K562 (cell line): ENCODE data around the gene CERS4. TPM values are rescaled to one million over a fixed set of nuclear protein-coding genes. Genes with fewer than 3 reads are reported as not detected.

Experiments used
- ATAC-seq: fragments of 200-7000 bp; cut with Tn5 transposase; 3 replicates; pipeline ENCODE4 v1.9.1; 2020; ENCODE audit warnings: moderate library complexity
- BruUV-seq: library from RNA; stranded (reverse); fragments of 400-500 nt; replicated peaks from 2 replicates; lab custom pipeline; 2021; lab: Mats Ljungman, UMichigan
- CTCF ChIA-PET: fragments of 300-600 bp; formaldehyde crosslinking; extraction: SDS; loops from one replicate; lab custom pipeline; 2021; ENCODE audit warnings: low intra/inter-chr PET ratio; lab: Yijun Ruan, JAX
- POLR2A ChIA-PET: fragments of 300-600, 350-650 bp; sonication (Branson Sonifier 250); formaldehyde crosslinking; extraction: SDS; loops from one replicate; lab custom pipeline; 2021; ENCODE audit warnings: antibody characterized with exemption, inconsistent platforms; lab: Yijun Ruan, JAX
- DNase-seq, 4 experiments: peaks; one replicate each; pipeline versions ENCODE4 v3.0.0 to v3.0.0-alpha.2; 2011 to 2018; ENCODE audit warnings: low spot score in 3 of 4, mixed read lengths in 3 of 4; ENCODE audit errors: extremely low read depth in 1 of 4
- FAIRE-seq: peaks from 2 replicates; lab custom pipeline; 2011; peaks lifted over from hg19 to GRCh38; lab: Jason Lieb, UNC
- H2AFZ ChIP-seq: 2 replicates; pipeline ENCODE4 v1.6.0; 2011; ENCODE audit warnings: low read depth, low read length, control low read depth, inconsistent platforms
- H3K27ac ChIP-seq: fragments of 200-600 bp; 3 replicates; pipeline ENCODE4 v1.8.0; 2011; ENCODE audit warnings: low read depth, mild to moderate bottlenecking, control low read depth, inconsistent platforms, low read length, moderate library complexity, mixed read lengths; ENCODE audit errors: extremely low read depth
- H3K27me3 ChIP-seq, 2 experiments: fragments of 300-600 bp in 1 of 2; 2 replicates in 1 of 2; 3 replicates in 1 of 2; pipeline versions ENCODE4 v1.6.0 to v1.8.0; 2011; ENCODE audit warnings: inconsistent platforms in 2 of 2, low read length in 2 of 2, mild to moderate bottlenecking in 1 of 2, mixed read lengths in 1 of 2, moderate library complexity in 1 of 2; ENCODE audit not compliant: control insufficient read depth in 2 of 2, insufficient read depth in 2 of 2
- H3K36me3 ChIP-seq: fragments of 300-600 bp; 3 replicates; pipeline ENCODE4 v1.8.0; 2011; ENCODE audit warnings: mild to moderate bottlenecking, low read length, inconsistent platforms; ENCODE audit not compliant: control insufficient read depth, insufficient read depth
- H3K4me1 ChIP-seq, 2 experiments: fragments of 200-600 bp in 1 of 2; replicated peaks in 1 of 2; 2 replicates in 1 of 2; 3 replicates in 1 of 2; pipeline versions ENCODE4 v1.5.1 to v1.8.0; 2011; ENCODE audit warnings: inconsistent platforms in 2 of 2, low read length in 2 of 2, mild to moderate bottlenecking in 1 of 2, mixed read lengths in 1 of 2, moderate library complexity in 1 of 2; ENCODE audit not compliant: control insufficient read depth in 2 of 2, insufficient read depth in 2 of 2
- H3K4me2 ChIP-seq: 2 replicates; pipeline ENCODE4 v1.6.1; 2011; ENCODE audit warnings: low read length, control low read depth, inconsistent platforms, mixed read lengths; ENCODE audit not compliant: insufficient read depth
- H3K4me3 ChIP-seq: fragments of 200-600 bp; sonication (generic), shearing (Covaris generic); 2 replicates; pipeline ENCODE4 v1.5.1; 2016; ENCODE audit warnings: control low read depth, inconsistent platforms
- H3K79me2 ChIP-seq: fragments of 200-600 bp; 3 replicates; pipeline ENCODE4 v1.8.0; 2011; ENCODE audit warnings: low read length, inconsistent platforms; ENCODE audit not compliant: control insufficient read depth, insufficient read depth
- H3K9ac ChIP-seq, 2 experiments: 2 replicates each; pipeline versions ENCODE4 v1.6.0 to v1.6.1; 2011; ENCODE audit warnings: low read depth in 2 of 2, low read length in 2 of 2, control low read depth in 1 of 2, inconsistent platforms in 1 of 2, mild to moderate bottlenecking in 1 of 2, mixed read lengths in 1 of 2; ENCODE audit not compliant: insufficient read depth in 1 of 2
- H3K9me1 ChIP-seq: one replicate; pipeline ENCODE4 v1.6.0; 2011; ENCODE audit warnings: inconsistent platforms, mild to moderate bottlenecking, low read length, moderate library complexity; ENCODE audit not compliant: control insufficient read depth, insufficient read depth
- H3K9me3 ChIP-seq: replicated peaks from 2 replicates; pipeline ENCODE4 v1.5.1; 2011; ENCODE audit warnings: low read depth, low read length, inconsistent platforms; ENCODE audit not compliant: control insufficient read depth, insufficient read depth
- H4K20me1 ChIP-seq: replicated peaks from 2 replicates; pipeline ENCODE4 v1.6.1; 2011; ENCODE audit warnings: low read length, inconsistent platforms, mixed read lengths; ENCODE audit not compliant: control insufficient read depth, insufficient read depth
- JUND ChIP-seq, 2 experiments: IDR thresholded peaks; 2 replicates in 1 of 2; 3 replicates in 1 of 2; pipeline ENCODE4 v1.6.1; 2011; ENCODE audit warnings: borderline replicate concordance in 2 of 2, low read depth in 2 of 2, low read length in 2 of 2, improper control_type of control experiment in 1 of 2, missing biosample characterization in 1 of 2, missing genetic modification characterization in 1 of 2, missing genetic modification reagents in 1 of 2
- KLF13 ChIP-seq: fragments of 450-650 bp; IDR thresholded peaks from 2 replicates; pipeline ENCODE4 v1.6.1; 2016; ENCODE audit warnings: missing genetic modification characterization, low read depth, mild to moderate bottlenecking, missing compliant biosample characterization, moderate library complexity, borderline replicate concordance
- MAZ ChIP-seq, 2 experiments: fragments of 450-650 bp in 1 of 2; sonication (generic) in 1 of 2; formaldehyde crosslinking; IDR thresholded peaks in 1 of 2; conservative IDR thresholded peaks in 1 of 2; 2 replicates each; pipeline versions ENCODE4 v1.4.0 to v1.5.0; 2020; ENCODE audit warnings: mild to moderate bottlenecking in 1 of 2, missing genetic modification reagents in 1 of 2
- NFATC3 ChIP-seq: fragments of 450-650 bp; IDR thresholded peaks from 2 replicates; pipeline ENCODE4 v1.6.1; 2017; ENCODE audit warnings: mild to moderate bottlenecking
- PHB ChIP-seq: fragments of 250-450 bp; sonication (Bioruptor Pico); IDR thresholded peaks from 2 replicates; pipeline ENCODE4 v1.5.0; 2021
- RCOR1 ChIP-seq, 2 experiments: IDR thresholded peaks; 2 replicates each; pipeline ENCODE4 v1.6.1; 2012; ENCODE audit warnings: low read depth in 2 of 2, low read length in 2 of 2, borderline replicate concordance in 1 of 2, improper control_type of control experiment in 1 of 2
- ZNF551 ChIP-seq: fragments of 250-450 bp; sonication (Bioruptor Pico); IDR thresholded peaks from 2 replicates; pipeline ENCODE4 v1.5.0; 2021; ENCODE audit warnings: mild to moderate bottlenecking, moderate library complexity
- ZNF586 ChIP-seq: fragments of 450-650 bp; formaldehyde crosslinking; conservative IDR thresholded peaks from 2 replicates; pipeline ENCODE4 v1.4.0; 2020; ENCODE audit warnings: mild to moderate bottlenecking, moderate library complexity
- WGBS: fragments of 100-300 bp; shearing (Covaris generic); methylation state at CpG from one replicate; pipeline ENCODE4 v1.1.6; 2016; ENCODE audit warnings: low coverage, mixed read lengths; ENCODE audit not compliant: insufficient coverage; ENCODE audit errors: missing lambda C conversion rate; 5-methylcytosine and 5-hydroxymethylcytosine counted together
- in situ Hi-C: fragments of 300-500 bp; cut with MboI; formaldehyde crosslinking; loops from 4 replicates; pipeline ENCODE4 v1.15.0; 2018; ENCODE audit warnings: inconsistent platforms, mixed read lengths
- intact Hi-C: fragments of 100-400 bp; cut with micrococcal nuclease; formaldehyde crosslinking; loops from 2 replicates; pipeline ENCODE4 v1.14.2; 2022
- polyA plus RNA-seq, 8 experiments: library from polyadenylated mRNA; depleted of rRNA in 4 of 8; stranded (reverse) in 5 of 8; unstranded in 3 of 8; fragments of >200 nt; fragmentation: Nextera tagmentation in 2 of 8; fragmentation: Illumina TruSeq in 1 of 8; extraction: Ambion mirVana in 2 of 8; extraction: Trizol in 1 of 8; gene quantifications; 2 replicates each; pipeline versions ENCODE4 v1.2.1 to v1.2.3, GENCODE V29; 2011 to 2014; ENCODE audit warnings: inconsistent platforms in 1 of 8, missing spikeins in 1 of 8
- total RNA-seq, 7 experiments: library from RNA; depleted of rRNA in 6 of 7; stranded (reverse); fragments of >200 nt in 6 of 7; fragmentation: Illumina TruSeq in 2 of 7; extraction: Trizol in 2 of 7; gene quantifications; 2 replicates each; pipeline versions ENCODE4 v1.2.1 to v1.2.3, GENCODE V29; 2011 to 2021; ENCODE audit warnings: low replicate concordance in 1 of 7
- TF ChIP-seq, protein P1 (sequence below): fragments of 450-650 bp; formaldehyde crosslinking; conservative IDR thresholded peaks from 2 replicates; pipeline ENCODE4 v1.4.0; 2022; ENCODE audit warnings: mild to moderate bottlenecking, missing genetic modification characterization
- TF ChIP-seq, protein P2 (sequence below): fragments of 450-650 bp; IDR thresholded peaks from 2 replicates; pipeline ENCODE4 v1.6.1; 2016; ENCODE audit warnings: low read depth
- TF ChIP-seq, protein P3 (sequence below): sonication (generic); formaldehyde crosslinking; IDR thresholded peaks from 2 replicates; pipeline ENCODE4 v1.8.0; 2022; ENCODE audit warnings: missing genetic modification reagents, mild to moderate bottlenecking, moderate library complexity, borderline replicate concordance

CERS4 gene
- total and polyA plus RNA-seq, 9 of the 15 experiments (the other 6 are each of a cell fraction or from before 2014, with no cell fraction given) = 0.14 to 4.4 (median 2.9) TPM; not detected in 1

DNA sequence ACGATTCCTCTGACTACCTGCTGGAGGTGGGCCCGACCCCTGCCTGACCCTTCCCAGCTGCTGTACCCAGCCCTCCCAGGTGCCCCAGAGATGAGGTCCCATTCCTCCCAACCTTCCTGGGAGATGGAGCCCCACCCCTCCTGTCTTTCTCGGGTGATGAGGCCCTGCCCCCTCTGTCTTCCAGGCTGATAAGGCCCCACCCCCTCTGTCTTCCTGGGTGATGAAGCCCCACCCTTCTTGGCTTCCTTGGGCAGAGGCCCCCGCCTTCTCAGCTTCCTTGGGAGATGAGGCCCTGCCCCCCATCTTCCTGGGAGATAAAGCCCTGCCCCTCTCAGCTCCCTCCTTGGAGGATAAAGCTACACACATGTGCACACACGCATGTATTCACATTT lies 47.9 kb downstream of the CERS4 start:
- WGBS = 14% methylated on average over 5 of the region's 5 CpGs
- TF ChIP-seq ZNF586 (CRISPR knock-in tag) (no peak), RCOR1 (IDR thresholded peaks at IDR 0.05; ENCODE audit: borderline replicate concordance in 1 of 2, low read depth in 2 of 2, low read length in 2 of 2) (peak in 1 of 2 experiments; percentile 32; a peak in 1 of 4 replicates), KLF13 (tag) (no peak), JUND (IDR thresholded peaks at IDR 0.05; ENCODE audit: borderline replicate concordance, low read depth, low read length) (0 out of 2 replicates have a peak, but pooled peaks have one; percentile 22), JUND (tag; IDR thresholded peaks at IDR 0.05; ENCODE audit: borderline replicate concordance, low read depth, low read length) (no peak), PHB (CRISPR knock-in tag) (no peak), NFATC3 (no peak), MAZ (CRISPR knock-in tag; conservative IDR thresholded peaks at IDR 0.05 in 1 of 2, IDR thresholded peaks at IDR 0.05 in 1 of 2) (0 out of 4 replicates have a peak, but pooled peaks of 1 of the 2 experiments have one; percentile 18), ZNF551 (CRISPR knock-in tag) (no peak)
- TF ChIP-seq, protein P1, sequence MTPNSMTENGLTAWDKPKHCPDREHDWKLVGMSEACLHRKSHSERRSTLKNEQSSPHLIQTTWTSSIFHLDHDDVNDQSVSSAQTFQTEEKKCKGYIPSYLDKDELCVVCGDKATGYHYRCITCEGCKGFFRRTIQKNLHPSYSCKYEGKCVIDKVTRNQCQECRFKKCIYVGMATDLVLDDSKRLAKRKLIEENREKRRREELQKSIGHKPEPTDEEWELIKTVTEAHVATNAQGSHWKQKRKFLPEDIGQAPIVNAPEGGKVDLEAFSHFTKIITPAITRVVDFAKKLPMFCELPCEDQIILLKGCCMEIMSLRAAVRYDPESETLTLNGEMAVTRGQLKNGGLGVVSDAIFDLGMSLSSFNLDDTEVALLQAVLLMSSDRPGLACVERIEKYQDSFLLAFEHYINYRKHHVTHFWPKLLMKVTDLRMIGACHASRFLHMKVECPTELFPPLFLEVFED (CRISPR knock-in tag) = no peak
- TF ChIP-seq, protein P2, sequence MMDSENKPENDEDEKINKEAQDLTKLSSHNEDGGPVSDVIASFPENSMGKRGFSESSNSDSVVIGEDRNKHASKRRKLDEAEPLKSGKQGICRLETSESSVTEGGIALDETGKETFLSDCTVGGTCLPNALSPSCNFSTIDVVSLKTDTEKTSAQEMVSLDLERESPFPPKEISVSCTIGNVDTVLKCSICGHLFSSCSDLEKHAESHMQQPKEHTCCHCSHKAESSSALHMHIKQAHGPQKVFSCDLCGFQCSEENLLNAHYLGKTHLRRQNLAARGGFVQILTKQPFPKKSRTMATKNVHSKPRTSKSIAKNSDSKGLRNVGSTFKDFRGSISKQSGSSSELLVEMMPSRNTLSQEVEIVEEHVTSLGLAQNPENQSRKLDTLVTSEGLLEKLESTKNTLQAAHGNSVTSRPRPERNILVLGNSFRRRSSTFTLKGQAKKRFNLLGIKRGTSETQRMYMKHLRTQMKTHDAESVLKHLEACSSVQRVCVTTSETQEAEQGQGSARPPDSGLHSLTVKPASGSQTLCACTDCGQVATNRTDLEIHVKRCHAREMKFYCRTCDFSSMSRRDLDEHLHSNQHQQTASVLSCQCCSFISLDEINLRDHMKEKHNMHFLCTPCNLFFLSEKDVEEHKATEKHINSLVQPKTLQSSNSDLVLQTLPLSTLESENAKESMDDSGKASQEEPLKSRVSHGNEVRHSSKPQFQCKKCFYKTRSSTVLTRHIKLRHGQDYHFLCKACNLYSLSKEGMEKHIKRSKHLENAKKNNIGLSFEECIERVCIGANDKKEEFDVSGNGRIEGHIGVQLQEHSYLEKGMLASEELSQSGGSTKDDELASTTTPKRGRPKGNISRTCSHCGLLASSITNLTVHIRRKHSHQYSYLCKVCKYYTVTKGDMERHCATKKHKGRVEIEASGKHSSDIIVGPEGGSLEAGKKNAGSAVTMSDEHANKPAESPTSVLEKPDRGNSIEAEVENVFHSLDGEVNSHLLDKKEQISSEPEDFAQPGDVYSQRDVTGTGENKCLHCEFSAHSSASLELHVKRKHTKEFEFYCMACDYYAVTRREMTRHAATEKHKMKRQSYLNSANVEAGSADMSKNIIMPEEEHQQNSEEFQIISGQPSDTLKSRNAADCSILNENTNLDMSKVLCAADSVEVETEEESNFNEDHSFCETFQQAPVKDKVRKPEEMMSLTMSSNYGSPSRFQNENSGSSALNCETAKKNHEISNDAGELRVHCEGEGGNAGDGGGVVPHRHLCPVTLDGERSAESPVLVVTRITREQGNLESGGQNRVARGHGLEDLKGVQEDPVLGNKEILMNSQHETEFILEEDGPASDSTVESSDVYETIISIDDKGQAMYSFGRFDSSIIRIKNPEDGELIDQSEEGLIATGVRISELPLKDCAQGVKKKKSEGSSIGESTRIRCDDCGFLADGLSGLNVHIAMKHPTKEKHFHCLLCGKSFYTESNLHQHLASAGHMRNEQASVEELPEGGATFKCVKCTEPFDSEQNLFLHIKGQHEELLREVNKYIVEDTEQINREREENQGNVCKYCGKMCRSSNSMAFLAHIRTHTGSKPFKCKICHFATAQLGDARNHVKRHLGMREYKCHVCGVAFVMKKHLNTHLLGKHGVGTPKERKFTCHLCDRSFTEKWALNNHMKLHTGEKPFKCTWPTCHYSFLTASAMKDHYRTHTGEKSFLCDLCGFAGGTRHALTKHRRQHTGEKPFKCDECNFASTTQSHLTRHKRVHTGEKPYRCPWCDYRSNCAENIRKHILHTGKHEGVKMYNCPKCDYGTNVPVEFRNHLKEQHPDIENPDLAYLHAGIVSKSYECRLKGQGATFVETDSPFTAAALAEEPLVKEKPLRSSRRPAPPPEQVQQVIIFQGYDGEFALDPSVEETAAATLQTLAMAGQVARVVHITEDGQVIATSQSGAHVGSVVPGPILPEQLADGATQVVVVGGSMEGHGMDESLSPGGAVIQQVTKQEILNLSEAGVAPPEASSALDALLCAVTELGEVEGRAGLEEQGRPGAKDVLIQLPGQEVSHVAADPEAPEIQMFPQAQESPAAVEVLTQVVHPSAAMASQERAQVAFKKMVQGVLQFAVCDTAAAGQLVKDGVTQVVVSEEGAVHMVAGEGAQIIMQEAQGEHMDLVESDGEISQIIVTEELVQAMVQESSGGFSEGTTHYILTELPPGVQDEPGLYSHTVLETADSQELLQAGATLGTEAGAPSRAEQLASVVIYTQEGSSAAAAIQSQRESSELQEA = no peak
- TF ChIP-seq, protein P3, sequence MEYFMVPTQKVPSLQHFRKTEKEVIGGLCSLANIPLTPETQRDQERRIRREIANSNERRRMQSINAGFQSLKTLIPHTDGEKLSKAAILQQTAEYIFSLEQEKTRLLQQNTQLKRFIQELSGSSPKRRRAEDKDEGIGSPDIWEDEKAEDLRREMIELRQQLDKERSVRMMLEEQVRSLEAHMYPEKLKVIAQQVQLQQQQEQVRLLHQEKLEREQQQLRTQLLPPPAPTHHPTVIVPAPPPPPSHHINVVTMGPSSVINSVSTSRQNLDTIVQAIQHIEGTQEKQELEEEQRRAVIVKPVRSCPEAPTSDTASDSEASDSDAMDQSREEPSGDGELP (CRISPR knock-in tag) = peak; percentile 49; the same call in 1 of the 2 replicates

More for the DNA sequence above, 47.9 kb downstream of the CERS4 start:
- H2AFZ ChIP-seq = peak overlapping the region; percentile 1; the same call in 1 of the 2 replicates
- no peaks in the 10 kb centered on the region for H3K79me2 ChIP-seq
- peak; percentile 94 for FAIRE-seq
- ChIA-PET POLR2A (no interaction called here), CTCF (no interaction called here)
- BruUV-seq = no TSS peak
- no peak overlapping the region for H3K4me3 ChIP-seq
- peak; percentile 91 to 95 (median 93) for DNase-seq
- intact Hi-C loops (loop anchor here (10.0 kb wide), 1 partner anchor 242 kb away; no protein-coding TSS in a partner anchor), in situ Hi-C loops (no loop called here)
- no peaks in the 10 kb centered on the region for H3K27me3 ChIP-seq
- H3K27ac ChIP-seq = no peak overlapping the region
- H4K20me1 ChIP-seq = no peaks in the 10 kb centered on the region
- H3K36me3 ChIP-seq = no peaks in the 10 kb centered on the region
- H3K9me3 ChIP-seq = no peaks in the 10 kb centered on the region
- peak overlapping the region; percentile 23 for H3K4me2 ChIP-seq
- peaks cover 15 to 59% of the 10 kb centered on the region in 2 experiments; a peak in 4 of 5 replicates for H3K4me1 ChIP-seq
- no peak overlapping the region for H3K9ac ChIP-seq
- peaks cover 4% of the 10 kb centered on the region for H3K9me1 ChIP-seq
- peak; percentile 78 for ATAC-seq
